OCI-M2 (cell line): Measurements from ENCODE around the gene ZNF750.

Source experiments
- DNase-seq: peaks from one replicate; lab custom pipeline; 2025; ENCODE audit not compliant: unreplicated experiment; lab: John Stamatoyannopoulos, UW

Gene ZNF750

DNA sequence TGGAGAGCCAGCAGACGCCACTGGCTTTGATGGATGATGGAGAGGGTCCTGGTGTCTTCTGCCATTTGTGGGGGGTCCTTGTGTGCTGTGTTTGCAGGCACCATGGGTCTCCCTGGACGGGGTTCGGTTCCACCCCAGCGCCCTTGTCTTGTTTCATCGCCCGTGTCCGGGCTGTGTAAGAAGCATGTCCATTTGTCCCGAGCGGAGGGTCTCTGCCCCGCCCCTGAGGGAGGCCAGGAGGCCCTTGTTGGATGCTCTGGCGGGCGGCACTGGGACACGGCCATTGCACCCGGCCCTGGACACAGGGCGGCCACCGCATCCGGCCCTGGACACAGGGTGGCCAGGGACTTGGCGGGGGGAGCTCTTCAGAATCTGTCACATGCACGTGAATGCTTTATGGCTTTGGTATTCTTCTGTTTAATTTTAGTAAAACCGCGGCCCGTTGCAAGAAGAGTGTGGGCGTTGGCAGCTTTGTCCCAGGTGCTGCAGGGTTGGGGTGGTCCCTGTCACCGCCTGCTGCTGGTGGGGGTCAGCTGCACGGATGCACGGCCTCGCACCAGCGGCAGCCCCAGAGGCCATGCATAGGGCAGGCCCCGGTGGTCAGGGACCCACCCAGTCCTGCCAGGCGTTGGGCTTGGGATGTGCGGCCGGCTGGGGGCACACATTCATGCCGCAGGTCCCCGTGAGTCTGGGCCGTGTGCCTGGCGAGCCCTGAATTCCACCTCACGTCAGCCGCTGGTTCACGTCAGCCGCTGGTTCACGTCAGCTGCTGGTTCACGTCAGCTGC is 21.0 kb upstream of the ZNF750 start:
- no peak for DNase-seq

DNA sequence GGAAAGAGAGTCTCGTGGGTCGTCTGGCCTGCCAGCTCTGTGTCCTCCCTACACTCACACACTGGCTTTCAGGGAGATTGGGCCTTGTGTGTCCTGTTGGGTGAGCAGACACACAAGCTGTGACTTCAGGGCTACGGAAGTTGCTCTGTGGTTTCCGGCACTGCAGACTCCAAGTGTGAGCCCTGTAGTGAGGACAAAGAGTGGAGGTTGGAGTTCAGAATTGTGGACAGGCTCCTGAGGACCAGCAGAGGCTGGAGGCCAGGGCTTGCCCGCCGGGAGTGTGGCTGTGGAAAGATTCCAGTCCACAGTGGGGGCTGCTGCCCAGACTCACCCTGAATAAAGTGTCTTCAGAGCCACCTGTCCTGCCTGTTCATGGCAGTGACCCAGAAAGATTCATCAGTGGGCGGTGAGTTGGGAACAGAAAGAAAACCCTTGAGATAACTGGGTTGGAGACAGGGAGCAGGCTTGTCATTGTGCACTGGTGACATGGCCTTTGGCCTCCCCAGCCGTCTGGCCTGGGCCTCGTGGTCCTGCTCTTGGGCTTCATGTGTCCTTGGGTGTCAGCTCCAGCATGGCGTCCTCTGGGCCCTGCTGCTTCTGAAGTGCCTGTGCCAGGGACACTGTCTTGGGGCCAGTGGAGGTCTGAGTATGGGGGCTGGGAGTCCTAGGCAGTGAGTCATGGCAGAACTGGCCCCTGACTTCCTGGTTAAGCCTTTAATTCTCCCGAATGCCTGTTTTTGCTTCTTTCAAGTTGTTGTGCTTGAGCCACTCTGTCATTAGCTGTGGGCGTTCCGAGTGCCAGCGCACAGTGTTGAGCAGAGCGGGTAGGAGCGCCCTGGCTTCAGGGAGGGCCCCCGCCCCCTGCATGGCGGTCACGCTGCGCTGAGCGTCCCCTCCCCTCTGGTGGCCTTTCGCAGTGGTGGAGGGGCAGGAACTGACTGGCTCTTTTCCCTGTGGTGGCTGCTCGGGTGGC is 19.9 kb upstream of the ZNF750 start:
- no peak for DNase-seq

DNA sequence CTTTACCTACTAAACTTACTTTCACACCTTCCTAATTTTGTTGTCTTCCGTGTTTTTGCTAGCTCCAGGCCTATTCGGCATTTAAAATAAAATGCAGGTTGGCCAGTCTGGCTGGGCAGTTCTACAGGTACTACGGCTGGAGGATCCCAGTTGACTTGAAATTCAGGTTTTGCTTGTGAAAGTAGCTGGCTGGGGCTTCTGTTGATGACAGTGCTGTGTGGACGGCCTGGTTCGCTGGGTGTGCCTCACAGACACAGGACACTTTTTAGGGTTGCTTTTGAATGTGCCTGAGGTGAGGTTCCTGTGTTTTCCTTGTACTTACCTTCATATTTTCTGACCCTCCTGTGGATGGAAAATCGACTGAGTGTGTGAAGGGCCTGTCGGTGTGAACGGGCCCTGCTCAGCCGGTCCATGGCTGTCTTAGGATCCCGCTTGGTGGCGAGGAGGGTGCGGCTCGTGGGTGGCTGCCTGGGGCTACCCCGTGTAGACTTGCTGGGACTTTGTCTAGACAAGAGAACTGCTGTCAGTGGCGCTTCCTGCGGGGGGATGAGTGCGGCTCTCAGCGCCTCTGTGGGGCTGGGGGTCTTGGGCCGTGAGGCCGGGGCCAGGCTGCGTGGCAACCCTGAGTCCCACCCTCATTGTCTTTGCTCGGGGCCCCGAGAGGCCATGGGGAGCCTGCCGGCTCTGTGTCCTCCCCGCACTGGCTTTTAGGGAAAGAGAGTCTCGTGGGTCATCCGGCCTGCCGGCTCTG is 18.7 kb upstream of the ZNF750 start:
- DNase-seq, result no peak

DNA sequence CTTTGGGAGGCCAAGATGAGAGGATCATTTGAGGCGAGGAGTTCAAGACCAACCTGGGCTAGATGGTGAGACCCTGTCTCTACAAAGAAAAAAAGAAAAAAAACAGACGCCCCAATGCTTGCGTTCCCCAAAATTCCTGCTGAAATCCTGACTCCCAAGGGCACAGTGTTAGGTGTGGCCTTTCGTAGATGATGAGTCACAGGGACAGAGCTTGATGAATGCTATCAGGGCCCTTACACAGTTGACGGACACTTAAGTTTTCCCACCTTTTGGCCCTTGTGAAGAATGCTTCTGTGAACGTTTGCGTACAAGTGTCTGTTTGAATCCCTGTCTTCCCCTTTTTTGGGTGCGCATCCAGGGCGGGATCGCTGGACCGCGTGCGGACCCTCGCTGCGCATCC is 16.5 kb upstream of the ZNF750 start:
- no peak for DNase-seq

DNA sequence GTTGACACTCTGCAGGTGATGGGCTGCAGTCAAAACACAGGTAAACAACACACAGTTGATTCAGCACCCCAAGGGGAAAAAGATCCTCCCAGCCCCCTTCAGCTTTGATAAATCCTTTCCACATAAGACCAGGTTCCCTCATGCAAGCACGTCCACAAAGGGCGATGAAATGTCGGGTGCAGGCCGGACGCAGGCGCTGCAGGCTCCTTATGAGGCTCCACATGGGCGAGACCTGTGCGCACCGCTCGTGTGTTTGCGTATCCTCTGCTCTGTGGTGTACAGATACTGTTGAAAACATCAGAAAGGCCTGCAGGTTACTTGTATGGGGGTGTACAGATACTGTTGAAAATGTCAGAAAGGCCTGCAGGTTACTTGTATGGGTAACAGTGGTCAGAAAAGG is 14.4 kb upstream of the ZNF750 start:
- DNase-seq, result no peak

DNA sequence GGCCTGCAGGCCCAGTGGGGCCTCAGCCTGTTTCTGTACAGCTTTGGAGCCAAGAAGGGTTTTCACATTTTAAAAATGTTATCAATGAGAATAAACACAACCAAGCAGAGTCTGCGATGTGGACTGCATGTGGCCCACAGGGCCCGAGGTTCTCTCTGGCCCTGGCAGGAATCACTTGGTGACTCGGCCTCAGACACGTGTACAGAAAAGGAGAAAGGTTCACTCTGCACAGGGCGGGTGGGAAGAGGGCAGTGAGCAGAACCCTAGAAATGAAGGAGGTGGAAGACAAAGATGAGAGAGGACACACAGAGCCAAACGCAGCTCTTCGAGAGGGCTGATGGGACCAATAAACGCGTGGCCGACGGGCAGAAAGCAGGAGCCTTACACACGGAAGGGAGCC is 11.6 kb upstream of the ZNF750 start:
- DNase-seq, result no peak

DNA sequence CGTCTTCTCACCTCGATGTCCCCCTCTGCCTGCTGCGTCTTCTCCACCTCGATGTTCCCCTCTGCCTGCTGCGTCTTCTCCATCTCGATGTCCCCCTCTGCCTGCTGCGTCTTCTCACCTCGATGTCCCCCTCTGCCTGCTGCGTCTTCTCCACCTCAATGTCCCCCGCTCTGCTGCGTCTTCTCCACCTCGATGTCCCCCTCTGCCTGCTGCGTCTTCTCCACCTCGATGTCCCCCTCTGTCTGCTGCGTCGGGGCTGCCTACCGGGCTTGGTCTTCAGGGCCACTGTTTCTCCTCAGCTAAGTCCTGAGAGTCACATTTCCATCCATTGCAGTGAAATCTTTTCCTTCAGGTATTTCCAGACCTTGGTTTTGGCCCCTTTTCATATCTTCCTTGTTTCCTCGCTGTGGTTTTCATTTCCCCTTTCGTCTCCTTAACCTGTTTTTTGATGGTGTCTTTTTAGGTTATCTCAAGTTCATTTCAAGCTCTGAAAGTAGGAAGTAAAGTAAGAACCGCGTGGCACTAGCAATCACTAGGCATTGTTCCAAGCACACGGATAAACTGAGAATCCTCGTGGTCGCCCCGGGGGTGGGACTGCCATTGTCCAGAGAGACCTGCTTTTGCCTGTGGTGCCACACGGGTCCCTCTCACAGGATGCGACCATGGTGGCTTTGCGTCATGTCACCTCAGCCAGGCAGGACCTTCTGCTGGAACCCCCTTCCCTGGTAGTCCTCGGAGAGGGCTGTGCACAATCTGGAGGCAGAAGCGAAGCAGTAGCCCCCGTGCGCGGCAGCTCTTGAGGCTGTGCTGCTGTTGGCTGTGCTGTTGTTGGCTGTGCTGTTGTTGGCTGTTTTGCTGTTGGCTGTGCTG is 9.5 kb upstream of the ZNF750 start:
- no peak for DNase-seq

DNA sequence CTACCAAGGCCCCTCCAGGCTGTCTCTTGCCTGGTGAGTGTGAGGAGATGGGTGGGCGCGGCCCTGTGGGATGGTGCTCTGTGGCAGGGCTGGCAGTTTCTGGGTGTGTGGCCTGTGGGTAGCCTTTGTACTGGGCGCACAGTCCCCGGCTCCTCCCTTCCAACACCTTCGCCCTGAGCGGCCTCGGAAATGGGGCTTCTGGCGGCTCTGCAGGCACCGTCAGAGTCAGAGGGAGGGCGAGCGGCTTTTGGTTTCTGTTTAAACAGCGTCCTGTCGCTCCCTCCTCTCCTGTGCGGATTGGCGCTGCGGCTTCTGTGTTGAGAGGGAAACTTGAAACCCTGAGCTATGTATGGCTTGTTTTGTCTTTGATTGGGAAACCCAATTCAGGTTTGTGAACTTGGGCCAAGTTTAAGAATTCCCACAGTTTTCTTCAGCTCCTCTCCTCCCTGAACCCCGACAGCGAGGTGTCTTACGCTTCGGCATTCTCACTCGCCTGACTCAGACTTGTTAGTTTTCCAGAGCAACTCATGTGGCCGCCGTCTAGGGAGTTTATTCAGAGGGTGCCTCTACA is 8.3 kb upstream of the ZNF750 start:
- DNase-seq, result no peak

DNA sequence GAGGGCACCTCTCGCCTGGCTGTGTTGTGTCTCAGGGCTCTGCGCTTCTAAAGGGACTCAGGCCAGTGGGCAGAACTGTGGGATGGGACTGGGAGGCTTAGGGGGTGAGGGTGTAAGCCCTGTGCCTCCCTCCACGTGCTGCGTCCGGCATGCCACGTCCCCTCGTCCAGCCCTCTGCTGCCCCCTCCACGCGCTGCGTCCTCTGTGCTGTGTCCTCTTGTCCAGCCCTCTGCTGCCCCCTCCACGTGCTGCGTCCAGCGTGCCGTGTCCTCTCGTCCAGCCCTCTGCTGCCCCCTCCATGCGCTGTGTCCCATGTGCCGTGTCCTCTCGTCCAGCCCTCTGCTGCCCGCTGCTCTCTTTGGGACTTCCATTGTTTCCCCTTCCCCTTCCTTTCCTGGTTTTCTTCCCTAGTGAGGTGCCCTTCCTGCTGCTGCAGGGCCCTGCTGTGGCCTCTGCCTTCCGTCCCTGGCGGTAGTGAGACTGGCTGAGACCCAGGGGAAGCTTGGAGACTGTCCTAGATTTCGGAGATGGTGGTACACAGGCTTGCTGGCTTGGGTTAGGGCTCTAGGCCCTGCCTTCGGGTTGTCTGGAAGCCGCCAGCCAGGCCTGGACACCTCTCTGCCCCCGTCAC is 6.4 kb upstream of the ZNF750 start:
- no peak for DNase-seq

DNA sequence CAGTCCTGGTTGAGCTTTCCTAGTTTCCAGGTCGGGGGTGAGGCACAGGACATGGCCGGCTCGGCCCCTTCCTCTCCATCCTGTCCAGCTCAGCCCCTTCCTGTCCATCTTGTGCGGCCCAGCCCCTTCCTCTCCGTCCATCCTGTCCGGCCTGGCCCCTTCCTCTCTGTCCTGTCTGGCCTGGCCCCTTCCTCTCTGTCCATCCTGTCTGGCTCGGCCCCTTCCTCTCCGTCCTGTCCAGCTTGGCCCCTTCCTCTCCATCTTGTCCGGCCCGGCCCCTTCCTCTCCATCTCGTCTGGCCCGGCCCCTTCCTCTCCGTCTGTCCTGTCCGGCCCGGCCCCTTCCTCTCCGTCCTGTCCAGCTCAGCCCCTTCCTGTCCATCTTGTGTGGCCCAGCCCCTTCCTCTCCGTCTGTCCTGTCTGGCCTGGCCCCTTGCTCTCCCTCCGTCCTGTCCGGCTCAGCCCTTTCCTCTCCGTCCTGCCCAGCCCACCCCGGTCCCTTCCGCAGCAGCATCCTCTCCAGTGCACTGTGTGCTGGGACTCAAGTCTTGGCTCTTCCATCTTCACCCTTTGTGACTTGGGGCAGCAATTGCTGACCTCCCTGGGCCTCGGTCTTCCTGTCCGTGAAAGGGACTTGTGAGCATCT is 5.5 kb upstream of the ZNF750 start:
- no peak for DNase-seq

DNA sequence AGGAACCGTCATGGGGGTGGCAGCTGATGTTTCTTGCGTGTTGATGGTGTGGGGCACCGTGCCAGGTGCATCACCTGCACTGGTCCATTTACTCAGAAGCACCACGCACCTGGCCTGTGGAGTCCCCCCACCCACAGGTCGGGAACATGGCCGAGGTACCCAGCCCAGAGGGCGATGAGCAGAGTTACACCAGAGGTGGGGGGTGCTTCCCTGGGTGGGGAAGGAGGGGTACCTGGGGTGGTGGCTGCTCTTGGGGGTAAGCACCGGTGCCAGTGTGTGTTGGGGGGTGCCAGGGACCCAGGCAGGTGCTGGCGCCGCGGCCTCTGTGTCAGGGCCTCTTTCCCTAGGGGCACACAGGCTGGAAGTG is 5.0 kb upstream of the ZNF750 start:
- no peak for DNase-seq

DNA sequence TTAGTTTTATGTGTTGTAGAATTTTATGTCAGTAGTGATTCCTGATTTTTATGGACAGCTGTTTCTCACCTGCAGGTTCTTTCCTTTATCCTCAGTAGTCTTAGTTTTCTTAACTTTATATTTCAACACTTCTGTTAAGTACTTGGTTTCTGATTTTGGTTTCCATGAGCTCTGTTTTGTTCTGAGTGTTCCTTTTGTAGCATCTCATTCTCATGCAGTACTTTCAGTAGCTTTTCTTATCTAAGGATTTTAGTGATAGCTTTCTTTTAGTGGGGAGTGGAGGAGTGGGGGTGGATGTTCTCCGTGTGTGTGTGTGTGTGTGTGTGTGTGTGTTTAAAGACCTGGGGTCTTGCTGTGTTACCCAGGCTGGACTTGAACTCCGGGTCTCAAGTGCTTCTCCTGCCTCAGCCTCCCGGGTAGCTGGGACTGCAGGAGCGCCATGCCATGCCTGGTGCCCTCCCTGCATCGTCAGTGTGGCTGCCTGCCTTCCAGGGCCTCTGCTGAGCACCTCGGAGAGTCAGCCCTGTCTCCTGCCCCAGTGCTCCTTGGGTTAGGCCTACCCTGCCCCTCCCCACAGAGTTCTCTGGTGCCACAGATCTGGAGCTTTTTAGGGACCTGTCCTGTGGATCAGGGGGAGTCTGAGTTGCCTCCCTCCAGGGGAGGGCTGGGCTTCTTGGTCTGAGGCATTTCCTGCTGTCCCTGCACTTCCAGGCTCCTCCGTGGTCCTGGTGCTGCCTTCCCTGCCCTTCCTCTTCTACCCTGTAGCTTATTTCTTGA is 4.3 kb upstream of the ZNF750 start:
- no peak for DNase-seq

DNA sequence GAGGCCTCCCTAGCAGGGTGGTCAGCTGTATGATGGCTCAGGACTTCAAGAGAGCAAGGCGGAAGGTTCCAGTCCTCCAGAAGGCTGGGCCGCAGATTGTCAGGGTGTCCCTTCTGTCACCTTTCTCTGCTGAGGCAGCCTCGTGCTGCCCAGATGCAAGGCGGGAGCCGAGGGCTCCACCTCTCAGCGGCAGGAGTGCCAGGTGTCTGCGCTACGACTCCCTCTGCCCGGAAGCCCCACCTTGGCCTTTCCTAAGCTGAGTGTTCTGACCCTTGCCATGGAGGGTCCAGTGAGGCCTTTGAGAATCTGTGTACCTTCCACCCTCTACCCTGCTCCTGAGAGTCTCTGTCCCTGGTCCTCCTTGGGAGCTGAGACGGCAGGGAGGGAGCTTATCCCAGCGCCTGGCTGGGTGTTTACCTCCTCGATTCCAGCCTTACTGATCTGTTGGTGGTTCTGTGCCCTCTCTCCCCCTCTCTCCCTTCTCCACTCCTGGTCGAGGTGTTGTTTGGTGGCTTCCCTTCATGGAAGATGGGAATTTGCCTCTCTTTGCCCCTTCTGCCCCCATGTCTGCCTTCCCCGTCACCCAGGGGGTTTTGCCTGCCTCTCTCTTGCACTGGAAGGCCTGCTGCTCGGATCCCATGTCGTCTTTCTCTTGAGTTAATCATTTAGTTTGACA is 2.2 kb upstream of the ZNF750 start:
- no peak for DNase-seq

DNA sequence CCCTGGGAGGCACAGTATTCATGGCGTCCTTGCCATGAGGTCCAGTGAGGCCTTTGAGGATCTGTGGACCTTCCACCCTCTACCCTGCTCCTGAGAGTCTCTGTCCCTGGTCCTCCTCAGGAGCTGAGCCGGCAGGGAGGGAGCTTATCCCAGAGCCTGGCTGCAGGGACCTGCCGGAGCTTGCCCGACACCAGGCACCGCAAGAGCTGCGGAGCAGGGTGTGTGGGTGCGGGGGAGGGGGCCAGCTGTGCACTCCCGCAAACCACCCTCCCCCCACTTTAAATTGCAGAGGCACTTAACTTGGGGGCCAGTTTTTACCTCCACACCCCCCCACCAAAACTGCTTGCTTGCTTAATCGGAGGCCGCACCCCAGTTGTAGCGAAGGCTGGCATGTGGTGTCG is 609 bp upstream of the ZNF750 start:
- DNase-seq, result no peak

DNA sequence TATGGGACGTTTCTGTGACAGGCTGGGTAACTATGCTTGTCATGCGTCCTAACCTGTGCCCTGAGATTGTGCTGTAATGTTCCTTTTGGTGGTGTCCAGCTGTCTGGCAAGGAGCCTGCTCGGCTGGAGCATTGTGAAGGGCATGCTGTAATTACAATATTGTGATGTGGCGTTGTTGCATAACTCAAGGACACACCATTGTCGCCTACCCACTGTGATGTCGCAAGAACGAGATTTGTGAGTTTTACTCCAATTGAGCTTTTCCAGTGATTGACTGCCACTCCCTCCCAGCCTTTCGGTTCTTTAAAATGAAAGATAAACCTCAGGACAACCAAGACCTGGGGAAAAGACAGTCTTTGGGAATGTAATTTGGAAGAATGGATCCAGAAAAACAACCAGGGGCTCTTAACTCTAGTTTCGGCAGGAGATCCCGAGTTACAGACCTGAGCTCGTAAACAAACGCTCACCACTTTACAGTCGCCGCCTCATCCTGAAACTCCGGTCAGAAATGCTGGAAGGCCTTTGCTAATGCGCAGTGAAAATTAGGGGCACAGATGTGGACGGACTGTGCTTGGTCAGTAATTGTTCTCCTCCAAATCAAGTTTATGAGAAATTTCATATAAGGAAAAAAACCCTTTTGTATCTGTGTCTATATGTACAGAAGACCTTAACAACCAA is 1.3 kb downstream of the ZNF750 start:
- no peak for DNase-seq

DNA sequence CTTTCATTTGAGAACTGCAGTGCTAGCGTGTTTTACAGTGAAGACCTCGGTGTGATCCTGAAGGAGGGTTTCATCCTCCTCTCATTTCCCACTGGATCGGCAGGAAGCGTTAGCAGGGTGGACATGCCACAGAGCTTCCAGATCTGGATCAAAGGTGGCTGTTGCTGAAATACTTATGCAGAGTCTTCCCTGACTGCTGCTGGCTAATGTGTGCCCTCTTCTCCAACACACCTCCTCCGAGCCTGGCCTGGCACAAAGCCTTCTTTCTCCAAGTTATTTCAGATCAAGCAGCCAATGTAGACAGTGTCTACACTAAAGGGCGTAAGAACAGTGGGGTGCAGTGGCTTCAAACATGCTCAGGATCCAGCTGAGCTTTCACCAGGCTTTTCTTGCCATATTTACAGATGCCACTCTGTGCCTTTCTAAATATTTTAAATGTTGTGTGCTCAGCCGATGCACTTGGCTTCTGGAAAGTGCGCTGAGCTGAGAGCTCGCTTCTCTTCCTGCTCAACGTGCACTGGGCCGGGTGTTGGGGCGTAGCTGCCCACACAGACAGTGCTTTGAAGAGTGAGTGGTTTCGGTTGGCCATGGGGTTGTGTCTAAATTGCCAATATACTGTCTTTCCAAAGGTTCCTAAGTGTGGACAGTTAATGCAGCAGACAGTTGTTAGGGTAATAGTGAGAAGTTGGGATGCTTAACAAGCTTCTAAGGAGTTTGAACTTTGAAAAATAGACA is 2.1 kb downstream of the ZNF750 start:
- DNase-seq, result no peak
